ENCODE results near the gene KCNN3.

DNA sequence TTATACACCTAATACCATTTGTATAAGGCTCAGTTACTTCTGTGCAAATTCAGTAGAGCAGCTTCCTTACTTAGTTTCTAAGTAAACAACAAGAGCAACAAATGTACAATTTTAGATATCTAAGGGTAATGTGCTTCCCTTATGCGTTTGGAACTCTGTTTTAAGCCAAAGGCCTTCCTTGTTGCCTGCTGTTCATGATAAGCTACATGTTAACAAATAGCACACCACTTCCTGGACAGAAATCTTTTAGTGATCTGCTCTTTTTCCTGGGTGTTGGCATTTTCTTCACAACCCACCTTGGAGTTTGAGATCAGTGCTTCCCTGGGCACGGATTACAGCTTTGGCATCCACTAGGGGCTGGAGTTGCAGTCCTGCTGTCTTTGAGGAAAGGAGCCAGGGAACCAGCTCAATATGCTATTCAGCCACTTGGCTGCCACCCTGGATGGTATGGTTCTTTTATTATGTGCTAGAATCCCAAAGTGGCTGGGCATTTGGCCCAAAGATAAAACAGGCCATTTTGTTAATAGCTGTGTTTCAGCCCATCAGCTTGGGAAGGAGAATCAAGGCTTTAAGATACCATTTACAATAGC lies 206.5 kb downstream of the KCNN3 start:
- TF ChIP-seq, protein P1, sequence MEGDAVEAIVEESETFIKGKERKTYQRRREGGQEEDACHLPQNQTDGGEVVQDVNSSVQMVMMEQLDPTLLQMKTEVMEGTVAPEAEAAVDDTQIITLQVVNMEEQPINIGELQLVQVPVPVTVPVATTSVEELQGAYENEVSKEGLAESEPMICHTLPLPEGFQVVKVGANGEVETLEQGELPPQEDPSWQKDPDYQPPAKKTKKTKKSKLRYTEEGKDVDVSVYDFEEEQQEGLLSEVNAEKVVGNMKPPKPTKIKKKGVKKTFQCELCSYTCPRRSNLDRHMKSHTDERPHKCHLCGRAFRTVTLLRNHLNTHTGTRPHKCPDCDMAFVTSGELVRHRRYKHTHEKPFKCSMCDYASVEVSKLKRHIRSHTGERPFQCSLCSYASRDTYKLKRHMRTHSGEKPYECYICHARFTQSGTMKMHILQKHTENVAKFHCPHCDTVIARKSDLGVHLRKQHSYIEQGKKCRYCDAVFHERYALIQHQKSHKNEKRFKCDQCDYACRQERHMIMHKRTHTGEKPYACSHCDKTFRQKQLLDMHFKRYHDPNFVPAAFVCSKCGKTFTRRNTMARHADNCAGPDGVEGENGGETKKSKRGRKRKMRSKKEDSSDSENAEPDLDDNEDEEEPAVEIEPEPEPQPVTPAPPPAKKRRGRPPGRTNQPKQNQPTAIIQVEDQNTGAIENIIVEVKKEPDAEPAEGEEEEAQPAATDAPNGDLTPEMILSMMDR (IDR thresholded peaks at IDR 0.05): no peak
- TF ChIP-seq POLR2A (IDR thresholded peaks at IDR 0.05): no peak
